GM19099 (cell line): ENCODE measurements around the gene SYCN.
"Not testable (repeated sequence)": the region's sequence is repeated elsewhere in the genome, so short reads cannot be mapped to it uniquely, and the experiment has no call there.

ENCODE experiments used
- POLR2A ChIP-seq: IDR thresholded peaks from 3 replicates; pipeline ENCODE4 v1.6.1; 2011; ENCODE audit warnings: low read depth; ENCODE audit not compliant: insufficient read length; ENCODE audit errors: extremely low read depth

Gene SYCN, protein sequence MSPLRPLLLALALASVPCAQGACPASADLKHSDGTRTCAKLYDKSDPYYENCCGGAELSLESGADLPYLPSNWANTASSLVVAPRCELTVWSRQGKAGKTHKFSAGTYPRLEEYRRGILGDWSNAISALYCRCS

DNA sequence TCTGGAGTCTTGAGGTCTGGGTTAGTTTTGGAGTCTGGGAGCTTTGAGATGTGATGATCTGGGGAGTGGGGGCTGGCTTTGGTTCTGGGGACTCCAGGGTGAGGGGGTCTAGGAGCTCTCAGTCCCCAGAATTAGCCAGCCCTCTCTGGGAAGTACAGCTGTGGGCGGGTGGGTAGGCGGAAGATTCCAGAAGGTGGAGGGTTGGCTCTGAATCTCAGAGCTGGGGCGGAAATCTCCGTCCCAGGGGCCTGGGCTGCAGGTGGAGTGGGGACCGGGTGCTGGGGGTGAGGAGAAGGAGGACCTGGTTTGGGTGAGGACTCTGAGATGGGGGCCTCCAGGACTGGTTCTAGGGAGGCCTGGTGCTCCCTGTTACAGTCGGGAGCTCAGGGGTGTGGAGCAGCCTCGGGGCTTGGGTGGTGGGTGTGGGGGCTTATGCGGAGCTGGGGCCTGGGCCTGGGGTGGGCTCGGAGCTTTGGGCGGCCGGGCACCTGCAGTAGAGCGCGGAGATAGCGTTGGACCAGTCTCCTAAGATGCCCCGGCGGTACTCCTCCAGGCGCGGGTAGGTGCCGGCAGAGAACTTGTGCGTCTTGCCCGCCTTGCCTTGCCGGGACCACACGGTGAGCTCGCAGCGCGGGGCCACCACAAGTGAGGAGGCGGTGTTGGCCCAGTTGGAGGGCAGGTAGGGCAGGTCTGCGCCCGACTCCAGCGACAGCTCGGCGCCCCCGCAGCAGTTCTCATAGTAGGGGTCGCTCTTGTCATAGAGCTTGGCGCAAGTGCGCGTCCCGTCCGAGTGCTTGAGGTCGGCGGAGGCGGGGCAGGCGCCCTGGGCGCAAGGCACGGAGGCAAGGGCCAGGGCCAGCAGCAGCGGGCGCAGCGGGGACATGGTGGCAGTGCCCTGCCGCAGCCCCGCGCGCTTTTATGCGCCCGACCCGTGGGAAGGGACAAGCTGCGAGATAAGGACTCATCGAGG lies at the start of gene SYCN:
Gene SYCN, minus strand, starts transcription at position 892 of the 970 bp plus-strand sequence. Its CDS starts 9 bp downstream, at position 883.
- no peak for TF ChIP-seq POLR2A

DNA sequence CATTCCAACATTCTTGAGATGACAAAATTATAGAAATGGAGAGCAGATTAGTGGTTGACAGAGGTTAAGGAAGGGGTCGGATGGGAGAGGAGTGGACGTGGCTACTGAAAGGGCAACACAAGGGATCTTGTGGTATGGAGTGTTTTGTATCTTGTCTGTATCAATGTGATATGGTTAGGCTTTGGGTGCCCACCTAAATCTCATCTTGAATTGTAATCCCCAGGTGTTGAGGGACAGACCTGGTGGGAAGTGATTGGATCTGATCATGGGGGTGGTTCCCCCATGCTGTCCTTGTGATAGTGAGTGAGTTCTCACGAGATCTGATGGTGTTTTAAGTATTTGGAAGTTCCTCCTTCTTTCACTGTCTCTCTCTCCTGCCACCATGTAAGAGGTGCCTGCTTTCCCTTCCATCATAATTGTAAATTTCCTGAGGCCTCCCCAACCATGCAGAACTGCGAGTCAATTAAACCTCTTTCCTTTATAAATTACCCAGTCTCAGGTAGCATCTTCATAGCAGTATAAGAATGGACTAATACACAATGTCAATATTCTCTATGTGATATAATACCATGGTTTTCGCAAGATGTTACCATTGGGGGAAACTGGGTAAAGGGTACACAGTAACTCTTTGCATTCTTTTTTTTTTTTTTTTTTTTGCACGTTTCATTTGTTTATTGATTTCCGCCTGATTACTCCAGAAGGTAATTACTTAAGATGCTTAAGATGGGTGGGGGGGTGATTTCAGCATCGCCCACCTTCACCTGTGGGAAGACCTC lies 49.5 kb upstream of the SYCN start:
- no peak for TF ChIP-seq POLR2A

DNA sequence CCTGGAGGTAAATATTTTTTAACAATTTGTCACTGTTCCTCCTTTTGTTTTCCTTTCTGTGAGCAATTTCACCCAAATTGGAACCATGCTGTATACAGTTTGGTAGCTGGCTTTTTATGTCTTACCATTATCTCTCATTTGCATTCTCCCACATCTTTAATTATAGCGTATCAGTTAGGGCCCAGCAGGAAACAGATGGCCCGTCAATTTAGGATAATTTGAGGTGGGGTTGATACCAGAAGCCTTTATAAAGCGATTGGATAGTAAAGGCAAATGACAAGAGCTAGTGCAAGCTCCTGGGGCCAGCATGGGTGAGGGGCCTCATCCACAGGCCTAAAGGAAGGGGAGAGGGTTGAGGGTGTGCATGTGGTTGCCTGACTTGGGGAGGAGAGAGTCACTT lies 48.4 kb upstream of the SYCN start:
- TF ChIP-seq POLR2A = no peak

DNA sequence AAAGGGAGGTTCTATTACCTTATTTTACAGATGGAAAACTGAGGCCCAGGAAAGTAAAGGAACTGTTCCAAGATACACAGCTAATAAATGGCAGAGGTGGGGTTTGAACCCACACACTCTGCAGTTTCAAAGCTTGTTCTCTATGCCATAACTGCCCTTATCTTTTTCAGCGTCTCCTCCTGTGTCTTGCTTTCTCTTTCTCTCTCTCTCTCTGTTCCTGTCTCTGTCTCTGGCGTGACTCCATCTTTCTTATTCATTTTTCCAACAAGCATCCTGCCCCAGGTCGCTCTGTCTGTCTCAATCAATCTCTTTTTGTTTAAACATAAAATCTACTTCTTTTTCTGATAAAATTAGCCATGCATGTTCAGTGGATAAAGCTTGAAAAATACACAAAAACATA lies 47.8 kb upstream of the SYCN start:
- TF ChIP-seq POLR2A = no peak

DNA sequence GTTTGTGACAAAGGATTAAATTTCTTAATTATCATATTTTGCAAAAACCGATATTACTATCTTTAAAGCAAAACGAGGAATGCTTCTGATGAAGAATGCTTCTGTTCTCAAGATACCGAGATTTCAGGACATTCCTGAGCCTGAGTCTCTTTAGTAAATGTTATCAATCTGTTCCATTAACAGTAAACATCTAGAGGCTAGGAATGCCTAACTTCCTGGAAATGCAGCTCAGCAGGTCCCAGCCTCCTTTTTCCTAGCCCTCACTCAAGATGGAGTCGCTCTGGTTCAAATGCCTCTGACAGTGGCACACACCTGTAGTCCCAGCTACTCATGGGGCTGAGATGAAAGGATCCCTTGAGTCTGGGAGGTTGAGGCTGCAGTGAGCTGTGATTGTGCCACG lies 47.0 kb upstream of the SYCN start:
- no peak for TF ChIP-seq POLR2A

DNA sequence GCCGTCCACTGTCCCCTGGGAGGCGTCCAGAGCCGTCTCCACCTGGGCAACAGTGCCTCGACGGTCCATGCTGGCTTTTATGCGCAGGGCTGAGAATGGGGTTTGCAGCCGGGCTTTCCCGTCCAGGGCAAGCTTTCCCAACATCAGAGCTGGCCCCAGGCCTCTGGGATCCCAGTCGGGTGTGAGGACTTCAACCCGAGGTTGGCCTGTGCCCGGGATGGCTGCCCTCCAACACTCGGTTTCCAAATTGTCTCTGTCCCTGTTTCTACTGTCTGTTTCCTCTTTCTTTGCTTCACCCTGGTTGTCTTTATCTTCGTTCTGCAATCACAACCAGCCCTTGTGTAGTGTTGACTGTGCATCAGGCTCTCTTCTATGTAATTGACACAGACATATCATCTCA lies 44.7 kb upstream of the SYCN start, which contains the start of gene IFNL4:
Gene IFNL4, minus strand, starts transcription at position 51 of the 400 bp plus-strand sequence.
- no peak for TF ChIP-seq POLR2A

DNA sequence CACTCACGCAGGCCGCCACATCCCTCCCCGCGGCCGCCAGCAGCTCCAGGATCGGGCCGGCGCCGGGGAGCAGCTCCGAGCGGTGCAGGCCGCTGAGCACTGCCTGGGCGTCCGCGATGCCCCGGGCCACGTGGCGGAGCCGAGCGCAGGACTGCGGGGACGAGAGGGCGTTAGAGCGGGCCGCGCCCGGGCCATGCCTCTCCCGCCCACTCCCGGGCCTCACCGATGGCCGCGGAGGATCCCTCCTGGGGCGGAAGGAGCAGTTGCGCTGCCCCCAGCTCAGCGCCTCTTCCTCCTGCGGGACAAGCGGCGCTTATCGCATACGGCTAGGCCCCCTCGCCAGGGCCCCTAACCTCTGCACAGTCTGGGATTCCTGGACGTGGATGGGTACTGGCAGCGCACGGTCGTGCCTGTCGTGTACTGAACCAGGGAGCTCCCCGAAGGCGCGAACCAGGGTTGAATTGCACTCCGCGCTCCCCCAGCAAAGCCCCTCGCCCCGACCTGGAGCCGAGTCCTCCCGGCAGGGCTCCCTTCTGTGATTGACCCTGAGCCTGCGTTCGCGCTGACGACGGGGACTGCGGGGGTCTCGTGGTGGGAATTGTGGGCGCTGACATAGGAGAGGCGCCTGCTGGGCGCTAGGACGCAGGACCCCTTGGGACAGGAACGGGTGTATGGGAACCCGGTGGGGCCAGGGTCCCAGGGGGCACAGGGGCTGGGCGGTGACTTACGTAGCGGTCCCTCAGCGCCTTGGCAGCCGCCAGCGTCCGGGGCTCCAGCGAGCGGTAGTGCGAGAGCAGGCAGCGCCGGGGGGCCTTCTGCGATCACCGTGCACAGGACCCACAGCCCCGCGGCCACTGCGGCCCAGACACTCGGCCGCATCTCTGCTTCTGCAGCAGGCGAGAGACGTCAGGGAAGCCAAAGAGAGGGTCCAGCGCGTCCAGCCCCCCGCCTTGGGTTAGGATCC lies 43.9 kb upstream of the SYCN start:
- no peak for TF ChIP-seq POLR2A

DNA sequence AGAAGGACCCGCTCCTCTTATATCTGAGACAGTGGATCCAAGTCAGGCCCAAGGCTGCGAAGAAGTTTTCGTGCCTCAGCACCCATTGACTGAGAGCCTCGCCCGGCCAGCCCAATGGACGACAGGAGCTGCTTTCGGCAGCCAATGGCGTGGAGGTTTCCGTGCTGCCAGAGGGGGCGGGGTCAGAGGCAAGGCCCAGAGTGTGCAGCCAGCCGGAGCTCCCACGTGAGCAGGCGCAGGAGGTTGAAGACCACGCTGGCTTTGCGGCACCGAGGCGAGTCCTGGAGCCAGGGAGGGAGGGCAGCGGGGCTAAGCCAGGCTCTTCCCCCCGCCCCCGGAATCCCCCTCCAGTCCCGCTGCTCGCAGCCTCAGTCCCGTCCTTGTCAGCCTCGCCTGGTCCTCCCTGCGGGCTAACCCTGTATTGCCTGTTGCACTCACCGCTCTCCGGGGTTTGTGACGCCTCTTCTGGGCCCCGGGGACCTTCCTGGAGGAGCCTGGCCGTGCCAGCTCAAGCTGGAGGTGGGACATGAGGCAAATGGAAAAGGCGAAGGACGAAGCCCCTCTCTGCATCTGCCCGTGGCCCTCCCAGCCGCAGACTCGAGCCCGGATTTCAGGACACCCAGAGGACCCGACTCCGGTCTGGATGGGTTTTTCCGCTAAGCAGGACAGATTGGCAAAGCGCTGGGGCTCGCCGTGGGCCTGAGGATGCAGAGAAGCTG lies 43.0 kb upstream of the SYCN start:
- no peak for TF ChIP-seq POLR2A

DNA sequence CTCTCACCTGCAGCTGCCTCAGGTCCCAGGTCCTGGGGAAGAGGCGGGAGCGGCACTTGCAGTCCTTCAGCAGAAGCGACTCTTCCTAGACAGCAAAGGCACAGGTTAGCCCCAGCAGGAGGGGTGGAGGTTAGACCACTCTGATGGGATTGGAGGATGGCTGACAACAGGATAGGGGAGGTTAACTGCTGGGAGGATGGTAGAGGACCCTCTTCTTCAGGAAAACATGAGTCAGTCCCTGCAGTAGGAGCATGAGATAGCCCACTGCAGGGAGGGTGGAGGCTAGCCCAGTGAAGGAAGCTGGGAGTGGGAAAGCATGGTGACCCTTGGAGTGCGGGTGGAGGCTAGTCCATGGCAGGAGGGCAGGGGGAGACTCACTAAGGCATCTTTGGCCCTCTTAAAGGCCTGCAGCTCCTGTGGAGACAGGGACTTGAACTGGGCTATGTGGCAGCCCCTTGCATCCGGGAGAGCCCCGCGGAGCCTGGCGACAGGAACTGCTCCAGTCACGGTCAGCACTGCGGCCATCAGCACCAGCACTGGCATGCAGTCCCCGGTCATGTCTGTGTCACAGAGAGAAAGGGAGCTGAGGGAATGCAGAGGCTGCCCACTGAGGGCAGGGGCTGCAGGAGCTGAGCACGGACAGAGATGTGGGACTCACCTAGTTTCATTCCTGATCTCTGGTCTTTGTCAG lies 40.5 kb upstream of the SYCN start, which contains the start of gene IFNL3:
Gene IFNL3, minus strand, starts transcription at position 597 of the 691 bp plus-strand sequence. Its CDS starts 39 bp downstream, at position 558.
- TF ChIP-seq POLR2A = not testable (repeated sequence)

DNA sequence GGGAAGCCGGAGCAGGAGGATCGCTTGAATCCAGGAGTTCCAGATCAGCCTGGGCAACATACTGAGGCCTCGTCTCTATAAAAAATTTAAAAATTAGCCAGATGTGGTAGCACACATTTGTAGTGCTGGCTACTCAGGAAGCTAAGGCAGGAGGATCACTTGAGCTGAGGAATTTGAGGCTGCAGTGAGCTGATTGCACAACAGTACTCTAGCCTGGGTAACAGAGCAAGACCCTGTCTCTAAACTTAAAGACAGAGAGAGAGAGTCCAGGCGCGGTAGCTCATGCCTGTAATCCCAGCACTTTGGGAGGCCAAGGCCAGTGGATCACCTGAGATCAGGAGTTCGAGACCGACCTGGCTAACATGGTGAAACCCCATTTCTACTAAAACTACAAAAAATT lies 36.4 kb upstream of the SYCN start:
- TF ChIP-seq POLR2A = no peak

DNA sequence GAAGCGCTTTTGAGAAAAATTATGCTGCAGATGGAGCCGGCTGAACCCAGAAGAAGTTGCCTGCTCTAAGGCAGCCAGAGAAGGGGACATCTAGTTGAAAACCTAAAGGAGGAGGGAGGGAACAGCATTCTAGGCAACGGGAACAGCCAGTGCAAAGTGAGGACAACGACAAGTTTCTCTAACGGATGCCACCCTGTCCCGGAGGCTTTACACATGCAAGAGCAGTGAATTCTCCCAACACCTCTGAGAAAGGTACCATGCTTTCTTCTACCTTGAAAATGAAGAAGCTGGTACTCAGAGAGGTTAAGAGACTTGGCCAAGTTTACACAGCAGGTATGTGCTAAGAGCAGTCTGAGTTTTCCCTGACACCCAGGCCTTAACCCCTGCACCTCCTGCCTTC lies 34.9 kb upstream of the SYCN start:
- no peak for TF ChIP-seq POLR2A

DNA sequence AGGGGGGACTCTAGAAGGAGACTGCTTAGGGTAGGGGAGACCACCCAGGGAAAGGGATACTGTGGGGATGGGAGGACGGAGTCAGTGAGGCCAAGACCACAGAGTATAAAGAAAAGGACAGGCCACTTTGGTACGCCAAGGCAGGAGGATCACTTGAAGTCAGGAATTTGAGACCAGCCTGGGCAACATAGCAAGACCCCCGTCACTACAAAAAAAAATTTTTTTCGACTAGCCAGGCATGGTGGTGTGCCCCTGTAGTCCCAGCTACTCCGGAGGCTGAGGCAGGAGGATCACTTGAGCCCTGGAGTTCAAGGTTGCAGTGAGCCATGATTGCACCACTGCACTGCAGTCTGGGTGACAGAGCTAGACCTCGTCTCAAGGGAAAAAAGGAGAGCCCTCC lies 34.1 kb upstream of the SYCN start:
- no peak for TF ChIP-seq POLR2A
